HL-60 (cell line): ENCODE measurements around the gene AQP12B.

Source experiments
- DNase-seq, 2 experiments: peaks; one replicate each; pipeline ENCODE4 v3.0.0-alpha.2; 2010 to 2020; ENCODE audit warnings: low read depth in 1 of 2, low spot score in 1 of 2
- H3K27ac ChIP-seq: fragments of 250-450 bp; sonication (Bioruptor Pico); replicated peaks from 2 replicates; pipeline ENCODE4 v1.5.1; 2020; ENCODE audit warnings: mild to moderate bottlenecking, moderate library complexity
- H3K27me3 ChIP-seq: fragments of 250-450 bp; sonication (Bioruptor Pico); 2 replicates; pipeline ENCODE4 v1.5.1; 2021; ENCODE audit warnings: mild to moderate bottlenecking, moderate library complexity; ENCODE audit not compliant: insufficient read depth, poor library complexity, severe bottlenecking
- H3K4me3 ChIP-seq: replicated peaks from 2 replicates; pipeline ENCODE4 v1.5.1; 2011; ENCODE audit warnings: mild to moderate bottlenecking, control low read depth, low read length; ENCODE audit not compliant: insufficient read depth
- GABPA ChIP-seq: IDR thresholded peaks from 2 replicates; pipeline ENCODE4 v1.6.1; 2012; ENCODE audit warnings: low read depth
- POLR2AphosphoS5 ChIP-seq: IDR thresholded peaks from 2 replicates; pipeline ENCODE4 v1.6.1; 2012; ENCODE audit warnings: low read depth
- SPI1 ChIP-seq: IDR thresholded peaks from 2 replicates; pipeline ENCODE4 v1.6.1; 2012; ENCODE audit warnings: low read depth, mild to moderate bottlenecking, borderline replicate concordance
- TF ChIP-seq, protein P1 (sequence below): IDR thresholded peaks from 2 replicates; pipeline ENCODE4 v1.6.1; 2012; ENCODE audit warnings: low read depth; ENCODE audit not compliant: insufficient replicate concordance
- TF ChIP-seq, protein P2 (sequence below): IDR thresholded peaks from one replicate; pipeline ENCODE4 v1.5.1; 2011; ENCODE audit warnings: low read length, control low read depth, inconsistent platforms; ENCODE audit not compliant: insufficient read depth

AQP12B gene

DNA sequence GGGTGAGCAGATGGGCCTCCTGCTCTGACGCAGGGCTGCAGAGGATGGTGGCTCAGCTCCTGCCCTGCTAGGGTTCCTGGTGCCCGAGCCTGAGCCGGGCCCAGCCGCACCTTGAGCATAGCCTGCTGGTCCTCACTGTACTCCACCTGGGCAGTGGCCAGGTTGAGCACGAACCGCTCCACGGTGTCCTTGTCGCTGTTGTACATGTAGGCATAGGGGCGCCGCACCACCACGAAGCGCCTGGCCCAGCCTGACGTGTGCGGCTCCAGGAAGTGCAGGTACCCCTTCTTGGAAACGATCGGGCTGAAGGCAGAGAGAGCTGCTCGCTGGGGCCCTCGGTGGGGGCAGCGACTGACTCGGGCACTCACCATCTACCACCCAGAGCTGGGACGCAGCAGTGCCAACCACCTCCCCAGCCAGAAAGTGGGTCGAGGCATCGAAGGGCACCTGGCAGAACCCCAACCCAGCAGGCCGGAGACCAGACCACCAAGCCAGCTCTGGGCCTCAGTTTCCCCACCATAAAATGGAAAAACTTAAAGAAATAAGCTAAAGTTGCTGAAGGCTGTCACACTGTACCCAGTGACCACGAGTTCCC, 36.3 kb upstream of the AQP12B start:
- DNase-seq, result no peak
- H3K4me3 ChIP-seq, result no peak overlapping the region
- H3K27me3 ChIP-seq, result no peaks in the 10 kb centered on the region
- no peak overlapping the region for H3K27ac ChIP-seq
- TF ChIP-seq SPI1 (no peak), POLR2AphosphoS5 (no peak), GABPA (no peak)
- TF ChIP-seq, protein P1, sequence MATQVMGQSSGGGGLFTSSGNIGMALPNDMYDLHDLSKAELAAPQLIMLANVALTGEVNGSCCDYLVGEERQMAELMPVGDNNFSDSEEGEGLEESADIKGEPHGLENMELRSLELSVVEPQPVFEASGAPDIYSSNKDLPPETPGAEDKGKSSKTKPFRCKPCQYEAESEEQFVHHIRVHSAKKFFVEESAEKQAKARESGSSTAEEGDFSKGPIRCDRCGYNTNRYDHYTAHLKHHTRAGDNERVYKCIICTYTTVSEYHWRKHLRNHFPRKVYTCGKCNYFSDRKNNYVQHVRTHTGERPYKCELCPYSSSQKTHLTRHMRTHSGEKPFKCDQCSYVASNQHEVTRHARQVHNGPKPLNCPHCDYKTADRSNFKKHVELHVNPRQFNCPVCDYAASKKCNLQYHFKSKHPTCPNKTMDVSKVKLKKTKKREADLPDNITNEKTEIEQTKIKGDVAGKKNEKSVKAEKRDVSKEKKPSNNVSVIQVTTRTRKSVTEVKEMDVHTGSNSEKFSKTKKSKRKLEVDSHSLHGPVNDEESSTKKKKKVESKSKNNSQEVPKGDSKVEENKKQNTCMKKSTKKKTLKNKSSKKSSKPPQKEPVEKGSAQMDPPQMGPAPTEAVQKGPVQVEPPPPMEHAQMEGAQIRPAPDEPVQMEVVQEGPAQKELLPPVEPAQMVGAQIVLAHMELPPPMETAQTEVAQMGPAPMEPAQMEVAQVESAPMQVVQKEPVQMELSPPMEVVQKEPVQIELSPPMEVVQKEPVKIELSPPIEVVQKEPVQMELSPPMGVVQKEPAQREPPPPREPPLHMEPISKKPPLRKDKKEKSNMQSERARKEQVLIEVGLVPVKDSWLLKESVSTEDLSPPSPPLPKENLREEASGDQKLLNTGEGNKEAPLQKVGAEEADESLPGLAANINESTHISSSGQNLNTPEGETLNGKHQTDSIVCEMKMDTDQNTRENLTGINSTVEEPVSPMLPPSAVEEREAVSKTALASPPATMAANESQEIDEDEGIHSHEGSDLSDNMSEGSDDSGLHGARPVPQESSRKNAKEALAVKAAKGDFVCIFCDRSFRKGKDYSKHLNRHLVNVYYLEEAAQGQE, result no peak
- TF ChIP-seq, protein P2, sequence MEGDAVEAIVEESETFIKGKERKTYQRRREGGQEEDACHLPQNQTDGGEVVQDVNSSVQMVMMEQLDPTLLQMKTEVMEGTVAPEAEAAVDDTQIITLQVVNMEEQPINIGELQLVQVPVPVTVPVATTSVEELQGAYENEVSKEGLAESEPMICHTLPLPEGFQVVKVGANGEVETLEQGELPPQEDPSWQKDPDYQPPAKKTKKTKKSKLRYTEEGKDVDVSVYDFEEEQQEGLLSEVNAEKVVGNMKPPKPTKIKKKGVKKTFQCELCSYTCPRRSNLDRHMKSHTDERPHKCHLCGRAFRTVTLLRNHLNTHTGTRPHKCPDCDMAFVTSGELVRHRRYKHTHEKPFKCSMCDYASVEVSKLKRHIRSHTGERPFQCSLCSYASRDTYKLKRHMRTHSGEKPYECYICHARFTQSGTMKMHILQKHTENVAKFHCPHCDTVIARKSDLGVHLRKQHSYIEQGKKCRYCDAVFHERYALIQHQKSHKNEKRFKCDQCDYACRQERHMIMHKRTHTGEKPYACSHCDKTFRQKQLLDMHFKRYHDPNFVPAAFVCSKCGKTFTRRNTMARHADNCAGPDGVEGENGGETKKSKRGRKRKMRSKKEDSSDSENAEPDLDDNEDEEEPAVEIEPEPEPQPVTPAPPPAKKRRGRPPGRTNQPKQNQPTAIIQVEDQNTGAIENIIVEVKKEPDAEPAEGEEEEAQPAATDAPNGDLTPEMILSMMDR, result no peak

DNA sequence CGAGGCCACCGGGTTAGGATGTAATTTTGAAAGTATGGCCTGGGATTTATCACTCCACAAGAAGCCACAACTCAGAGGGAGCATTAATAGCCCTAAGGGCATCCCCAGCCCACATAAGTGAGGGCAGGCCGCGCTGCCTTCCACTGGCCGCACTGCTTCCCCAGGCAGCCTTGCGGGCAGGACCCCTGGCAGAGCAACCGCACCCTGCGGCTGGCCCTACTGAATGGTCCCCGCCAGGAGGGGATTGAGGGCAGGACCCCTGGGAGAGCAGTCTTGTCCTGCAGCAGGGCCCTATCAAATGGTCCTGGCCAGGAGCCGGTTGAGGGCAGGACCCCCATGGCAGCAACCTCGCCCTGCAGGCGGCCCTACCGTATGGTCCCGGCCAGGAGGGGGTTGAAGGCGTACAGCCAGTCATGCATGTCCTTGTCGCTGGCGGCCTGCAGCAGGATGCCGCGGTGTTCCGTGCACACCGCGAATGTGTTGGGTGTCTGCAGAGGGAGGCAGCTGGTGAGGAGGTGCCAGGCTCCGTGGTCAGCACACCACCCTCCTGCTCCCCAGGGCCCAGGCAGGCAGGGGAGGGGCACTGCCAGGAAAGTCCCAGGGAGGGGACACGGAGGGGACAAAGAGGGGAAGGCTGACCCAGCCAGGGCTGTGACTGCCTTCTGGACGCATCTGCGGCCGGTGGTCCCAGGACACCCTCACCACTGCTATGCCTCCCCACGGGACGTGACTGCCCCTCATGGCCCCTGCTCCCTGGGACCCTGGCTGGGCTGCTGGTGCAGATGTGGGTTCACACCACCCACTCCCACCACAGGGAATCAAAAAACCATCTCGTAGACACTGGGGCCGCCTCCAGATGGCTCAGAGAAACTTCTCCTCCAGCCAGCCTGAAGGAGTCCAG, 35.2 kb upstream of the AQP12B start:
- no peak for DNase-seq
- Histone ChIP-seq H3K4me3 (no peak overlapping the region), H3K27me3 (no peaks in the 10 kb centered on the region), H3K27ac (no peak overlapping the region)
- TF ChIP-seq, protein P2, result no peak
- TF ChIP-seq GABPA (no peak), POLR2AphosphoS5 (no peak), SPI1 (no peak)
- TF ChIP-seq, protein P1, result no peak

DNA sequence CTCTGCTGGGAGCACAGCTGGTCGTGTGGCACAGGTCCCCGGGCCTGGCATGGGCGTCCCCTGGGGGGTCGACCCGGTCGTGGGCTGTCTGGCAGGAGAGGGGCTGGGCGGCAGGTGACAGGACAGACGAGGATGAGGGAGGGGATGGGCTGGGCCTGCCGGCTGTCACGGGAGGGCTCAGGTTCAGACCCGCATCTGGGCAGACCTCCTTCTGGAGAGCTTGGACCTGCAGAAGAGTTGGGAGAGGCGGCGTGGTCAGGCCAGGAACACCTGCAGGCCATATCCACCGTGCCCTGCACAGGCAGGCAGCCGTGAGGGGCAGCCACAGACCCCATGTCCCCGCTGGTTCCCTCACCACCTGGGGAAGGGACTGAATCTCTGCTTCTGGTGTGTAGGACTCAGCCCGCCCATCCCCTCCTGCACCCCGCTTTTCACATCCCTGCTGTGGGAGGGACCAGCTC, 34.5 kb upstream of the AQP12B start:
- Histone ChIP-seq H3K27ac (no peak overlapping the region), H3K27me3 (no peaks in the 10 kb centered on the region), H3K4me3 (no peak overlapping the region)
- DNase-seq, result no peak
- TF ChIP-seq, protein P2, result no peak
- TF ChIP-seq SPI1 (no peak), GABPA (no peak), POLR2AphosphoS5 (no peak)
